Measurements from ENCODE around the gene TBC1D24.
A peak's percentile ranks its signal among the peaks of the same experiment; 100 is the strongest.

TBC1D24 gene

GRCh38 chr16:2507052-2507659 is 32.2 kb downstream of the TBC1D24 start:
- no peak overlapping the region for H3K4me3 ChIP-seq (replicated peaks; ENCODE audit: low read depth, low read length)
- no peak for DNase-seq (ENCODE audit: extremely low read depth, low read depth)
- TF ChIP-seq CTCF (IDR thresholded peaks at IDR 0.05; ENCODE audit: low read depth, low read length, missing control alignments), result no peak

- H3K4me3 ChIP-seq (replicated peaks; ENCODE audit: low read depth, low read length), result no peak overlapping the region
- TF ChIP-seq CTCF (IDR thresholded peaks at IDR 0.05; ENCODE audit: low read depth, low read length, missing control alignments), result no peak
- no peak for DNase-seq (ENCODE audit: extremely low read depth, low read depth)
Measured at GRCh38 chr16:2507665-2508064, 32.7 kb downstream of the TBC1D24 start.

DNA sequence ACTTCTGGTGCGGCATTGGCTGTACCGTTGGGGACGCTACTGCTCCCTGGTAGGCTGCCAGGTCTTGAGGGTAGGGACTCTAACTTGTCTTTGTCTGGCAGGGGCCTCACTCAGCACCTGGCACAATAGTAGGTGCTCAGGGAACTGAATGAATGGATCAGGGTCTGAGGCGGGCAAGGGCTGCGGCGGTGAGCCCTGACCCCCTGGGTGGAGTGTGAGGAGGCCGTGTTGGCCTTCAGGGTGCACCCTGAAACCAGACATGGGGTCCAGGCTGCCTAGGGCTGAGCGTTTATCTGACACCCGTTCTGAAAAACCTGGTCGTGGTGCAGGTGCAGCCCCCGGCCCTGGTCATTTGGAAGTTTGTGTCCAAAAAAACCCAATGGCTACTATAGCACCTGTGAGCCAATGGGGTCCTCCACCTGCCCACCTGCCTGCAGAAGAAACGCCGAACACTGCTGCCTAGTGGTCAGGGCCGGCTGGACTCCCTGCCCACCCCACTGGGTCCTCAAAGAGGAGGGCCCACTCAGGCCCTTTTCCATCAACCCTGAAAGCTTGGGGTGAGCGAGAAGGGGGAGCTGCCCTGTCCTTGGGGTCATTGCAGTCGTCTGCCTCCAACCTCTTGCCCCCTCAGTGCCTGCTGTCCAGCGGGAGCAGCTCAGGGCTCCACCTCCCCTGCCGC is 33.9 kb downstream of the TBC1D24 start:
- TF ChIP-seq CTCF (IDR thresholded peaks at IDR 0.05; ENCODE audit: low read depth, low read length, missing control alignments), result no peak
- no peak for DNase-seq (ENCODE audit: extremely low read depth, low read depth)

DNA sequence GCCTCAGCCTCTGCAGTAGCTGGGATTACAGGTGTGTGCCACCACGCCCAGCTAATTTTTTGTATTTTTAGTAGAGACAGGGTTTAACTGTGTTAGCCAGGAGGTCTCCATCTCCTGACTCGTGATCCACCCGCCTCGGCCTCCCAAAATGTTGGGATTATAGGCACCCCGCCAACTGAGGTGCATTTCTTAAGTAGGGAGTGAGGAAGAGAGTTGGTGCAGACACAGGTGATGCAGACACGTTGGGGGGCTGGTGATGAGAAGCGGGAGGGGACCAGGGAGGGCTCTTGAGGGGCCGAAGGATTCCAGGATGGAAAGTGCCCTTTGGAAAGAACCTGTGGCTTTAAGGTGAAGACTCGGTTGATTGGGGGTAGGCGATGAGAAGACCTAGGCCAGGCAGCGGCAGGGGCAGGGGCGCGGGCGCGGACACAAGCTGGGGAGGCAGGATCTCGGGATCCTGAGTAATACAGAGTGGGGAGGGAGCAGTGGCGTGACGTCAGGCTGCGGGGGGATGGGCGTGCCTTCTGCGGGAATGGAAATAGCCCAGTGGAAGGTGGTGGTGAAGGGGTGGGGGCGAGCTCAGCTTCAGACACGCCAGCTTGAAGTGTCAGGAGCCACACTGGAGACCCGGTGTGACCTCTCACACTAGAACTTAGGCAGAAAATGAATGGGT is 36.3 kb downstream of the TBC1D24 start:
- TF ChIP-seq CTCF (IDR thresholded peaks at IDR 0.05; ENCODE audit: low read depth, low read length, missing control alignments), result no peak
- no peak for DNase-seq (ENCODE audit: extremely low read depth, low read depth)
- H3K4me3 ChIP-seq (replicated peaks; ENCODE audit: low read depth, low read length), result no peak overlapping the region

More for the DNA sequence above, 33.9 kb downstream of the TBC1D24 start:
- H3K4me3 ChIP-seq (replicated peaks; ENCODE audit: low read depth, low read length), result no peak overlapping the region

- DNase-seq (ENCODE audit: extremely low read depth, low read depth), result no peak
- no peak for TF ChIP-seq CTCF (IDR thresholded peaks at IDR 0.05; ENCODE audit: low read depth, low read length, missing control alignments)
- no peak overlapping the region for H3K4me3 ChIP-seq (replicated peaks; ENCODE audit: low read depth, low read length)
Measured at GRCh38 chr16:2511996-2512734, 37.2 kb downstream of the TBC1D24 start.

GRCh38 chr16:2512735-2513404 is 37.9 kb downstream of the TBC1D24 start:
- H3K4me3 ChIP-seq (replicated peaks; ENCODE audit: low read depth, low read length), result peak overlapping the region; percentile 70
- TF ChIP-seq CTCF (IDR thresholded peaks at IDR 0.05; ENCODE audit: low read depth, low read length, missing control alignments), result no peak
- no peak for DNase-seq (ENCODE audit: extremely low read depth, low read depth)

Data from HFF-Myc (cell line).